Measurements from ENCODE around the gene KCNJ1. TPM values are rescaled to one million over a fixed set of nuclear protein-coding genes. Genes with fewer than 3 reads are reported as not detected.

Gene KCNJ1
- total RNA-seq, 2 experiments from 2014 or later: not detected

GRCh38 chr11:128810784-128811514 is 56.1 kb downstream of the KCNJ1 start:
- Mint-ChIP-seq H3K36me3 (peaks cover 57% of the 10 kb centered on the region), H3K27ac (peak overlapping the region; percentile 14), H3K4me1 (peaks cover 16% of the 10 kb centered on the region), H3K4me3 (no peak overlapping the region), H3K27me3 (no peaks in the 10 kb centered on the region), H3K9me3 (ENCODE audit: low read depth) (no peaks in the 10 kb centered on the region)
- no peak for ATAC-seq
- CTCF ChIA-PET: interaction anchor here (0.6 to 1.4 kb wide), 2 partner anchors 20 to 1337 kb away, joined by 3 to 10 read pairs; no protein-coding TSS in a partner anchor
- no peak for DNase-seq

GRCh38 chr11:128809128-128809527 is 58.0 kb downstream of the KCNJ1 start:
- no peak overlapping the region for H3K27ac Mint-ChIP-seq
- DNase-seq (no peak), ATAC-seq (no peak)
- CTCF ChIA-PET: interaction anchor here (1.4 kb wide), 1 partner anchor 21 kb away, joined by 10 read pairs; no protein-coding TSS in a partner anchor
- peaks cover 14% of the 10 kb centered on the region for H3K4me1 Mint-ChIP-seq
- H3K4me3 Mint-ChIP-seq: no peak overlapping the region
- H3K27me3 Mint-ChIP-seq: no peaks in the 10 kb centered on the region
- H3K9me3 Mint-ChIP-seq (ENCODE audit: low read depth): no peaks in the 10 kb centered on the region
- H3K36me3 Mint-ChIP-seq: peaks cover 69% of the 10 kb centered on the region

DNA sequence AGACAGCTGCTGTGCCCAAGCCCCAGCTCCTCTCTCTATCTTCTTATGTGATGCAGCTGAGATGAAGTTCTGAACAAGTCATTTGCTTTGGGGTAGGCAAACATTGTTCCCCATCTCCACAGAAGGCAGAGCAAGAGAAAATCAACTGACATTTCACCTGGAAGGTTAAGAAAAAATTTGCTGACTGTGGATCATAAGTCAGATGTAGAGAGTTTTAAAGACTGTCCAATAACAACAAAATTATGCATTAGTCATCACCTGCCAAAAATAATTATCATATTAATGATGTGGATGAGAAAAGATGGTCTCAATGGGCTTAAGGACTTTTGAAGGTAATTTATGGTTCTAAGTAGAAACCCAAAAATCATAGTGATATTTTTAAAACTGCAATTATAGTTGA is 59.2 kb downstream of the KCNJ1 start:
- peaks cover 74% of the 10 kb centered on the region for H3K36me3 Mint-ChIP-seq
- DNase-seq (no peak), ATAC-seq (no peak)
- no peaks in the 10 kb centered on the region for H3K9me3 Mint-ChIP-seq (ENCODE audit: low read depth)
- no peak overlapping the region for H3K4me3 Mint-ChIP-seq
- no peak overlapping the region for H3K27ac Mint-ChIP-seq
- H3K4me1 Mint-ChIP-seq: peaks cover 19% of the 10 kb centered on the region
- H3K27me3 Mint-ChIP-seq: no peaks in the 10 kb centered on the region
- CTCF ChIA-PET: interaction anchor here (1.0 to 1.2 kb wide), 3 partner anchors 9 to 176 kb away, joined by 3 read pairs; no protein-coding TSS in a partner anchor

- H3K36me3 Mint-ChIP-seq: peaks cover 69% of the 10 kb centered on the region
- H3K9me3 Mint-ChIP-seq (ENCODE audit: low read depth): no peaks in the 10 kb centered on the region
- no peak for DNase-seq
- no peak overlapping the region for H3K27ac Mint-ChIP-seq
- no peak for ATAC-seq
- CTCF ChIA-PET: no interaction called here
- peaks cover 19% of the 10 kb centered on the region for H3K4me1 Mint-ChIP-seq
- no peak overlapping the region for H3K4me3 Mint-ChIP-seq
- no peaks in the 10 kb centered on the region for H3K27me3 Mint-ChIP-seq
Observed at GRCh38 chr11:128806506-128807261, 60.4 kb downstream of the KCNJ1 start.

DNA sequence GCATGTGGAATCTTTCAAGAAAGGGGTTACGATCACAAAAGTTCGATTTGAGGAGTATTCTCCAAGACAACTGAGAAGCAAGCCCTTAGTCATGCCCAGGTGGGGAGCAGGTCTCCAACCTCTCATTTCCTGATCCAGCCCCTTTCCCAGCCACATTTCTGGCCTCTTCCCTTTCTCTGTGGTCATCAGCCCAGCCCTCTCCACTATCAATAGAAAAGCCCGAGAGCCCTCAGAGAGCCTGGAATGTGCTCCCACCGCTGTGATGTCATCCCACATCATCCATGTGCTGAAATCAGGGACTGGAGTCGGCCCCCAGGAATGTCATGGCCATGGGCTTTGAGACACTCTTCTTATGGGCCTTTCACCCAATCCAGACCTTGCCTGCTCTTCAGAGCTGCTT is 62.6 kb downstream of the KCNJ1 start:
- DNase-seq (no peak), ATAC-seq (no peak)
- no peaks in the 10 kb centered on the region for H3K27me3 Mint-ChIP-seq
- no peaks in the 10 kb centered on the region for H3K9me3 Mint-ChIP-seq (ENCODE audit: low read depth)
- CTCF ChIA-PET: no interaction called here
- no peak overlapping the region for H3K27ac Mint-ChIP-seq
- no peak overlapping the region for H3K4me3 Mint-ChIP-seq
- H3K36me3 Mint-ChIP-seq: peaks cover 62% of the 10 kb centered on the region
- peaks cover 19% of the 10 kb centered on the region for H3K4me1 Mint-ChIP-seq

- H3K27ac Mint-ChIP-seq: no peak overlapping the region
- peaks cover 57% of the 10 kb centered on the region for H3K36me3 Mint-ChIP-seq
- no peak for ATAC-seq
- H3K9me3 Mint-ChIP-seq (ENCODE audit: low read depth): no peaks in the 10 kb centered on the region
- CTCF ChIA-PET: interaction anchor here (1.2 to 1.6 kb wide), 2 partner anchors 19 to 27 kb away, joined by 3 to 6 read pairs; no protein-coding TSS in a partner anchor
- H3K27me3 Mint-ChIP-seq: no peaks in the 10 kb centered on the region
- peaks cover 13% of the 10 kb centered on the region for H3K4me1 Mint-ChIP-seq
- DNase-seq: no peak
- no peak overlapping the region for H3K4me3 Mint-ChIP-seq
Observed at GRCh38 chr11:128803449-128804245, 63.4 kb downstream of the KCNJ1 start.

- Mint-ChIP-seq H3K36me3 (peaks cover 57% of the 10 kb centered on the region), H3K4me3 (no peak overlapping the region), H3K27me3 (no peaks in the 10 kb centered on the region), H3K27ac (no peak overlapping the region), H3K9me3 (ENCODE audit: low read depth) (no peaks in the 10 kb centered on the region), H3K4me1 (peaks cover 13% of the 10 kb centered on the region)
- CTCF ChIA-PET: interaction anchor here (1.2 to 1.6 kb wide), 2 partner anchors 19 to 28 kb away, joined by 3 to 6 read pairs; no protein-coding TSS in a partner anchor
- no peak for DNase-seq
- no peak for ATAC-seq
Observed at GRCh38 chr11:128803011-128803410, 64.1 kb downstream of the KCNJ1 start.

- Mint-ChIP-seq H3K4me1 (peaks cover 10% of the 10 kb centered on the region), H3K9me3 (ENCODE audit: low read depth) (no peaks in the 10 kb centered on the region), H3K27me3 (no peaks in the 10 kb centered on the region), H3K4me3 (no peak overlapping the region), H3K36me3 (peaks cover 54% of the 10 kb centered on the region), H3K27ac (no peak overlapping the region)
- DNase-seq (no peak), ATAC-seq (no peak)
- CTCF ChIA-PET: interaction anchor here (1.2 to 1.6 kb wide), 2 partner anchors 18 to 29 kb away, joined by 3 to 6 read pairs; no protein-coding TSS in a partner anchor
Observed at GRCh38 chr11:128802358-128802981, 64.6 kb downstream of the KCNJ1 start.

DNA sequence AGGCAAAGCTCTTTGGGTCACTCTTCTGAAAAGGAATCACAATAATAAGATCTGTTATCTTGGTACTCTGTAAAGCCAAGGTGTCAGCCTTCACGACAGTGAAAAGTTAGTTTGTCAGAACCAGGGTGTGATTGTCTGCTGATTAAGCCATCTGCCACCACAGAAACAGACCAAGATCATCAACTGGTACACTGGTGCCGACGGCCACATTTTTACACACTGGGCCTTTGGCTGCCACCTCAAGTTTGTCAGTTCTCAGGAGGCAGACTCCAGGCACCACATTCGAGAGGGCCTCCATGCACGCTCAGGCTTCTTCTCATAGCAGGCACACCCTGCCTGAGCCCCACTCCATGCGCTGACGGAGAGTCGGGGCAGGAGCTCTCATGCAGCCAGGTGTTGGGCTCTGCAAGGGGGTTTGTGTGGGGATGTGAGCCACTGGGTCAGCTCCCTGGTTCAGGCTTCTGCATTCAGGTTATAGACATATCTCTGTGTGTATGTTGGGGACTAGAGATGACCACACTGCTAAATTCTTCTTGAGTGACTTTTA is 66.2 kb downstream of the KCNJ1 start:
- Mint-ChIP-seq H3K9me3 (ENCODE audit: low read depth) (no peaks in the 10 kb centered on the region), H3K36me3 (peaks cover 49% of the 10 kb centered on the region), H3K27me3 (no peaks in the 10 kb centered on the region), H3K4me3 (no peak overlapping the region), H3K27ac (no peak overlapping the region), H3K4me1 (peaks cover 7% of the 10 kb centered on the region)
- CTCF ChIA-PET: no interaction called here
- DNase-seq (no peak), ATAC-seq (no peak)

GRCh38 chr11:128796270-128796669 is 70.8 kb downstream of the KCNJ1 start:
- ATAC-seq: no peak
- Mint-ChIP-seq H3K27me3 (no peaks in the 10 kb centered on the region), H3K9me3 (ENCODE audit: low read depth) (no peaks in the 10 kb centered on the region), H3K27ac (no peak overlapping the region), H3K4me3 (no peak overlapping the region), H3K36me3 (peaks cover 43% of the 10 kb centered on the region), H3K4me1 (peaks cover 5% of the 10 kb centered on the region)
- CTCF ChIA-PET: no interaction called here
- DNase-seq: no peak

- H3K4me3 Mint-ChIP-seq: no peak overlapping the region
- H3K27ac Mint-ChIP-seq: no peak overlapping the region
- ATAC-seq (no peak), DNase-seq (no peak)
- no peaks in the 10 kb centered on the region for H3K9me3 Mint-ChIP-seq (ENCODE audit: low read depth)
- CTCF ChIA-PET: no interaction called here
- H3K27me3 Mint-ChIP-seq: no peaks in the 10 kb centered on the region
- peaks cover 2% of the 10 kb centered on the region for H3K4me1 Mint-ChIP-seq
- peaks cover 50% of the 10 kb centered on the region for H3K36me3 Mint-ChIP-seq
Observed at GRCh38 chr11:128790196-128790595, 76.9 kb downstream of the KCNJ1 start.

GRCh38 chr11:128789497-128790150 is 77.5 kb downstream of the KCNJ1 start:
- H3K27ac Mint-ChIP-seq: no peak overlapping the region

More at GRCh38 chr11:128789497-128790150, 77.5 kb downstream of the KCNJ1 start:
- Mint-ChIP-seq H3K4me3 (no peak overlapping the region), H3K27me3 (no peaks in the 10 kb centered on the region), H3K36me3 (peaks cover 52% of the 10 kb centered on the region), H3K9me3 (ENCODE audit: low read depth) (no peaks in the 10 kb centered on the region), H3K4me1 (peaks cover 5% of the 10 kb centered on the region)
- DNase-seq: no peak
- ATAC-seq: no peak
- CTCF ChIA-PET: interaction anchor here (1.6 kb wide), 1 partner anchor 42 kb away, joined by 5 read pairs; no protein-coding TSS in a partner anchor
